CD4-positive, alpha-beta T cell treated with Interferon alpha-2 for 1 hour (primary cell): Measurements from ENCODE around the gene NAPA.
A peak's percentile ranks its signal among the peaks of the same experiment; 100 is the strongest.

Source experiments
- DNase-seq, 2 donors: peaks; one replicate each; pipeline ENCODE4 v3.0.0-alpha.2; 2020 to 2022

Gene NAPA

DNA sequence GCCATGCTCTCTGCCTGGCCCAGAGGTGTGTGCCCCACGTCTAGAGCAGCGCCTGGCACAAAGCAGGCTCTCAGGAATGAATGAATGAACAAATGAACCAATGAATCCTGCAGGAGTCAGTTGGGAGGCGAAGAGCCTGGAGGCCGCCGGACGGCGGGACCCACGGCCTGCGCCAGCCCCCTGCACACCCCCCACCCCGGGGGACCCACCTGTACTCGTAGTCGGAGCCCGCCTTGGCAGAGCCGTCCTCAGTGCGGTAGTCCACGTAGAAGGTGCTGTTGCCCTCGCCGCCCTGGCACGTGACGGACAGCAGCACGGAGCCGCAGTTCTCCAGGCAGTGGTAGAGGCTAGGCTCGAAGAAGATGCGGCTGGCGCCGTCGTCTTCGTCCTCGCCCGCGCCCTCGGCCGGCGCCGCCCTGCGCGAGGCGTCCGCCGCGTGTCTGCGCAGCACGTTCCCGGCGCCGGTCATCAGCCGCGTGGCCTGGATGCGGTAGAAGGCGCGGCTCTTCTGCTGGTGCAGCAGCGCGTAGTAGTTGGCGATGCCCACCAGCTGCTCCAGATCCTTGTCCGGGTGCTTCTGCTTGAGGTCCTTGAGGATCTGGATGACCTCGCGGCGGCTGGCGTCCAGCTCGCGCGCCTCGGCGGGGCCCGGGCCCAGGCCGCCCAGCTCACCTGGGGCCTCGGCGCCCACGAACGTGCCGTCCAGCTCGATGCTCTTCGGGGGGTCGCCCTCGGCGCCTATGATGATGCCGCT, 58.0 kb downstream of the NAPA start:
- no peak for DNase-seq

- no peak for DNase-seq
Observed at GRCh38 chr19:47450478-47450877, 64.4 kb downstream of the NAPA start.

DNA sequence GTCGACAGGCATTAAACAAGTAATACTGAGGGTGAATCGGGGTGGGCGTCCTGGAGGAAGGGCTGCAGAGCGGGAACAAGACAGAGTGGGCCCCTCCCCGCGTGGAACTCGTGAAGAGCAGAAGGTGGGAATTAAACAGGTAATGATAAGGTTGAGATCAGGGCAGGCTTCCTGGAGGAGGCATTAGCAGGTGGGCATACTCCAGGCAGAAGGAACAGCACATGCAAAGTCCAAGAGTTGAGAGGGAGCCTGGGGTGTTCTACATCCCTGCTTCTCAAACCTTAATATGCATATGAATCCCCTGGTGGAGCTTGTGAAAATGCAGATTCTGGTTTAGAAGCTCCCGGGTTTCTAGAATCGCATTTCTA, 66.5 kb downstream of the NAPA start:
- no peak for DNase-seq

DNA sequence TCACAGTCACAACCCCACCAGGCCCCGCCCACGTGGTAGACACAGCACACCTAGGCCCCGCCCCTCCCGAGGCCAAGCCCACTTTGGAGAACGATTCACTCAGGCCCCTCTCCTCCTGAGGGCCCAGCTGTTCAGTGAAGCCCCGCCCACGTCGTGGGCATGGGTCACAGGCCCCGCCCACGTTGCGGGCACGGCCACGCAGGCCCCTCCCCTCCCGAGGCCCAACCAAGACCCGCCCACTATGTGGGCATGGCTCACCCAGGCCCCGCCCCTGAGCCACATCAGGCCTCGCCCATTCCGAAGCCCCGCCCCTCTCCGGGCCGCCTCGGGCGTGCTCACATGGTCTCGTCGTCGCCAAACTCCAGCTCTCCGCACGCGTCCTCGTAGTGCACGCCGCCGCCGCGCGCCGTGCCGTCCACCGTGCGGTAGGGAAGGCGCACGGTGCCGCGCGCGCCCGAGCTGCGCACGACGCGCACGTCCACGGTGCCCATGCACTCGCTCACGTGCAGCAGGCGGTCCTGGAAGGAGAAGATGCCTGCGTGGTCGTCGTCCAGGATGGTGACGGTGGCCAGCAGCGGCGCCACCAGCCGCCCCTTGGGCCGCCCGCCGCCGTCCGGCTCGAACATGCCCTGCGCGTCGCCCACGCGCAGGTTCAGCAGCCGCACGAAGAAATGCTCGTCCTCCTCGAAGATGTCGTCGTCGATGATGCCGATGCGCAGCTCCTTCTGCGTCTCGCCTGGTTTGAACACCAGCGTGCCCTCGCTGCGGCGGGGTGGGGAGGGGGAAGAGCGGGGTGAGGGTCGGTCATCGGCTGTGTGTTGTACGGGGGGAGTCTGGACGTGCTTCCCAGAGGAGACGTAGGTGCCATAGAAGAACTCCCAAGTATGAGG, 67.1 kb downstream of the NAPA start:
- peak; percentile 49 to 60 for DNase-seq

GRCh38 chr19:47446534-47447469, 68.1 kb downstream of the NAPA start:
- DNase-seq, result no peak

GRCh38 chr19:47445937-47446402, 68.9 kb downstream of the NAPA start:
- peak; percentile 68 to 72 for DNase-seq

DNA sequence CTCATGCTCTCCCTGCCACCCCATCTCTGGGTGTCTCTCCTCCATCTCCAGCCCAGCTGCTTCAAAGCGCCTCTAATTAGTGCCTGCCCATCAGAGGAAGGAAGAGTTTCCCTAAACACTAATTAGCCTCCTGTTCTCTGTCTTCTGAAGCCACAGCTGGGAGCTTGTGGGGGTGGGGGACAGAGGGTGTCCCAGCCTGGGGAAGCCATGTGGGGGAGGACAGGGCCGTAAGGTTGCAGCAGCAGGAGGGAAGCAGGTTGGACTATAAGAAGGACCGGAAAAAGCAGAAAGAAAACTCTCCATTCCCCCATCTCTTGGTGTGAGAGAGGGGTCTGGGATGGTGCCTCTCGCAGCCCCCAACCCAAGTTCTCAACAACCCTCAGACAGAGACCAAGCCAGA, 69.3 kb downstream of the NAPA start:
- DNase-seq, result no peak

- DNase-seq, result peak; percentile 19 to 48
Observed at GRCh38 chr19:47444388-47444821, 70.5 kb downstream of the NAPA start.

- DNase-seq, result no peak
Observed at GRCh38 chr19:47443331-47443730, 71.5 kb downstream of the NAPA start.

DNA sequence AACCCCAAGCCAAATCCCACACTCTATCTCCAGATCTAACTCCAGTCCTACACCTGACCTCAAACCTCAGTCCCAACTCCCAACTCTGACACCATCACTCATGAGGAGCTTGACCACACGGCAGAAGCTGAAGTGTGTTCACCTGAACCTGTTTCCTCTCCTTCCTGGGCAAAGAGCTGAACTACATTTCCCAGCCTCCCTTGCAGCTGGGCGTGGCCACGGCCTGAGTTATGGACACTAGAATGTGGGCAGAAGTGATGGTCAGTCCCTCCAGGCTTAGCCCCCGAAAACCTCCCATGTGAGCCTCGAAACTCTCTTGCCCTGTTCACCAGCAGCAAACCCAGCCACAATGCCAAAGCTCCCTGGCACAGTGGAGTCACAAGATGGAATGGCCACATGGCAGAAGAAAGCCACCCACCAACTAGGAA, 76.1 kb downstream of the NAPA start:
- DNase-seq, result no peak
